Cardiac fibroblast (primary cell): ENCODE results near the gene ATG4B.
A peak's percentile ranks its signal among the peaks of the same experiment; 100 is the strongest.

Source experiments
- DNase-seq, 2 donors: peaks; one replicate each; pipeline versions ENCODE4 v3.0.0 to v3.0.0-alpha.2; 2010; ENCODE audit warnings: low read depth in 2 of 2
- H3K4me3 ChIP-seq, 2 donors: replicated peaks in 1 of 2; 1 replicate in 1 of 2; 2 replicates in 1 of 2; pipeline ENCODE4 v1.5.1; 2011; ENCODE audit warnings: low read depth in 2 of 2, low read length in 2 of 2, mild to moderate bottlenecking in 2 of 2, moderate library complexity in 1 of 2
- TF ChIP-seq, protein P1 (sequence below): IDR thresholded peaks from one replicate; pipeline ENCODE4 v1.5.1; 2011; ENCODE audit warnings: low read depth, mild to moderate bottlenecking, low read length, inconsistent platforms

ATG4B gene

DNA sequence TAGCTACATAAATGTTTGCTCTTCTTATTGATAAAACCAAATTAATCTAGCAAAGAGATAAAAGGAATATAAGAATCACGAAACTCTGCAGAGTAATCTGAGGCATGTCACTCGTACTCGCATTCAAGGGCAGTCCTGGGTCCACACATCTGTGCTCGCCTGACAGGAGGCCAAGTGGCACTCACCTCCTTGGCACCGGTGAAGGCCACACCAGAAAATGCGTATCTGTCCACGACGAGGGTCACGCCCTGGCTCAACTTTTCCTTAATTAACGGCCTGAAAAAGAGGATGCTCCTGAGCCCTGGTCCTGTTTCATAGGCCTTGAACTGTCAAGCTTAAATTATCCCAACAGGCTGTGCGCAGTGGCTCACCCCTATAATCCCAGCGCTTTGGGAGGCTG, 42.6 kb downstream of the ATG4B start:
- TF ChIP-seq, protein P1, sequence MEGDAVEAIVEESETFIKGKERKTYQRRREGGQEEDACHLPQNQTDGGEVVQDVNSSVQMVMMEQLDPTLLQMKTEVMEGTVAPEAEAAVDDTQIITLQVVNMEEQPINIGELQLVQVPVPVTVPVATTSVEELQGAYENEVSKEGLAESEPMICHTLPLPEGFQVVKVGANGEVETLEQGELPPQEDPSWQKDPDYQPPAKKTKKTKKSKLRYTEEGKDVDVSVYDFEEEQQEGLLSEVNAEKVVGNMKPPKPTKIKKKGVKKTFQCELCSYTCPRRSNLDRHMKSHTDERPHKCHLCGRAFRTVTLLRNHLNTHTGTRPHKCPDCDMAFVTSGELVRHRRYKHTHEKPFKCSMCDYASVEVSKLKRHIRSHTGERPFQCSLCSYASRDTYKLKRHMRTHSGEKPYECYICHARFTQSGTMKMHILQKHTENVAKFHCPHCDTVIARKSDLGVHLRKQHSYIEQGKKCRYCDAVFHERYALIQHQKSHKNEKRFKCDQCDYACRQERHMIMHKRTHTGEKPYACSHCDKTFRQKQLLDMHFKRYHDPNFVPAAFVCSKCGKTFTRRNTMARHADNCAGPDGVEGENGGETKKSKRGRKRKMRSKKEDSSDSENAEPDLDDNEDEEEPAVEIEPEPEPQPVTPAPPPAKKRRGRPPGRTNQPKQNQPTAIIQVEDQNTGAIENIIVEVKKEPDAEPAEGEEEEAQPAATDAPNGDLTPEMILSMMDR: no peak
- H3K4me3 ChIP-seq: no peak overlapping the region
- DNase-seq: no peak

DNA sequence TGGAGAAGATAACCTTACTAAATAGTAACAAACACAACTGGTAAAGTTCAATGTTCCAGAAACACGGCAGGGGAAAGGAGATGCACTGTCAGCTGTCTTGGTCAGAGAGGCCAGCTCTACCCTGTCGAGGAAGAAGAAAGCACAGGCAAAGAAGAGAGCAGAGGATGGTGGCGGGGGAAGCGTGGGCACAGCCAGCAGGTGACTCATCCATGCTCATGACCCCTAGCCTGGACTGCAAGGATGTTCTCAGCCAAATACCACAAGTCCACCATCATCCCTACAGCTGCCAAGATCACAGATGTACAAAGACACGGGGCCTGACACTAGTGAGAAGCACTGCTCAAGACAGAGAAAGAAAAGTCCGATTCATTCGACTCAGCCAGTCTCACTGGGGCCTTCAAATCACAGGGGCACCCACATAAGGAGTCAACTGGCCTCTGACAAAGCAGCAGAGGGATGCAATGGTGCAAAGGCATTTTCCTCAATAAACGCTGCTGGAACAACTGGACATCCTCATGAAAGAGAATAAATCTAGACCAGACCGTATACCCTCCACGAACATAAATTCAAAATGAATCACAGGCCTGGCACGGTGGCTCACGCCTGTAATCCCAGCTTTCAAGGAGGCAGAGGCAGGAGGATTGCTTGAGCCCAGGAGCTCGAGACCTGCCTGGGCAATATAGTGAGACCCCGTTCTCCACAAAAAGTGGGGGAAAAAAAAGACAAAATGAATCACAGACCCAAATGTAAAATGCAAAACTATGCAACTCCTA, 43.5 kb downstream of the ATG4B start:
- TF ChIP-seq, protein P1: no peak
- H3K4me3 ChIP-seq: no peak overlapping the region
- peak; percentile 94 to 97 for DNase-seq

DNA sequence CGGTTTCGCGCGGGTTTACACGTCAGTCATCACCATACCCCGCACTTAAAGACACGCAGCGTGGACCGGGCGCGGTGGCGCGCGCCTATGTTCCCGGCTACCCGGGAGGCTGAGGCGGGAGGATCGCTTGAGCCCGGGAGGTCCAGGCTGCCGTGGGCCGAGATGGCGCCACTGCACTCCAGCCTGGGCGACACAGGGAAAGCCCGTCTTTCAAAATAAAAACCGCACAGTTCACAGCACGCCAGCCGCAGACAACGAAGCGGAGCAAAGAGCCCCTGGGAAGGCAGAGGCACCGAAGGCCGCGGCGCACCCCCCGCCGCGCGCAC, 48.8 kb downstream of the ATG4B start:
- H3K4me3 ChIP-seq: peak overlapping the region; percentile 86 to 96
- DNase-seq: no peak
- TF ChIP-seq, protein P1: no peak

DNA sequence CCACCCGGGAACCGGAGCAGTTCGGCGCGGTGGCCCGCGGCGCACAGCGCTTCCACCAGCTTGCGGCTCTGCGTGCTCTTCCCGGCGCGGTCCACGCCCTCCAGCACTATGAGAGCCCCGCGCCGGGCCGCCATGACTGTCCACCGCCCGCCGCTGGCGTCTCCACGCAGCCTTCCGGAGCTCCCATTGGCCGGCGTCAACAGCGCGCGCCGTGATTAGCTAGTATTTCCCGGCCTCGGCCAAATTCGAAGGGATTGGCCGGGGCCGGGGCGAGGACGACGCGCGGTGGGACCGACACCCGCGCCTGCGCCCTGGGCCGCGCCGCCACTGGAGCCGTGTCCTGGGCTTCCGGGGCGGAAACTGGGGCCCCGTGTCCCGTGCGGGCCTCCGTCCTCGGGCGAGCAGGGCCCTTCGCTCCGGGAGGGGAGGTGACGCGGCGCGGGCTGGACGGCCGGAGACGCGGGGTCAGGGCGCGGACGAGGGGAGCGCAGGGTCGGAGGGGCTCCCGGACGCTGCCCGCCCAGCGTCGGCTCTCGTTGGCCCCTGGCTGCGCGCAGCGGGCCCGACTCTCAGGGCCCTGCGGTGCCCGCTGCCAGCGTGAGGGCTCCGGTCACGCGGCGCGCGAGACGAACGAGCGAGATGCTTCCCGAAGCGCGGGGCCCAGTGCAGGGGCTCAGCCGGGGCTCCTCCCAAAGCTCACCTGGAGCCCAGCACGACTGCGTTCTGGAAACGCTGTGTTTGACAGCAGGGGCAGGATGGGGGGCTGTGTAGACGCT, 49.3 kb downstream of the ATG4B start, which contains the start of gene DTYMK:
TSS of gene DTYMK (minus strand) at position 166 of the 776 bp plus-strand sequence. CDS start at position 134, 32 bp downstream.
- TF ChIP-seq, protein P1: no peak
- DNase-seq: peak; percentile 95 to 97
- peak within 1 kb of the TSS; percentile 92 to 96 for H3K4me3 ChIP-seq

DNA sequence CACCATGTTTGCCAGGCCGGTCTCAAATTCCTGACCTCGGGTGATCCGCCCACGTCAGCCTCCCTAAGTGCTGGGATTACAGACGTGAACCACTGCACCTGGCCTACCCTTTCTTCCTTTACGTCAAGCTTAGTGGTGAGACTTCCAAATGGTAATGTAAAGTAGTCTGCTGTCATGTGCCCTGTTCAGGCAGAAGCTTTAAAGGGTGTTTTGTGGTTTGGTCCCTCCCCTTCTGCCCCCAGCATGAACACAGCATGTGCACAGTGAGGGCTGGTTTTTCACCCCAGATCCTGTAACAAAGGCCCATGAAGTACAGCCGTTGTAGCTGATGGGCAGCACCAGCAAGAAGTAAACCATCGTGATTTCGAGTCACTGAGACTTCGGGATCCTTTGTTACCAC, 51.8 kb downstream of the ATG4B start:
- TF ChIP-seq, protein P1: no peak
- H3K4me3 ChIP-seq: no peak overlapping the region
- no peak for DNase-seq

DNA sequence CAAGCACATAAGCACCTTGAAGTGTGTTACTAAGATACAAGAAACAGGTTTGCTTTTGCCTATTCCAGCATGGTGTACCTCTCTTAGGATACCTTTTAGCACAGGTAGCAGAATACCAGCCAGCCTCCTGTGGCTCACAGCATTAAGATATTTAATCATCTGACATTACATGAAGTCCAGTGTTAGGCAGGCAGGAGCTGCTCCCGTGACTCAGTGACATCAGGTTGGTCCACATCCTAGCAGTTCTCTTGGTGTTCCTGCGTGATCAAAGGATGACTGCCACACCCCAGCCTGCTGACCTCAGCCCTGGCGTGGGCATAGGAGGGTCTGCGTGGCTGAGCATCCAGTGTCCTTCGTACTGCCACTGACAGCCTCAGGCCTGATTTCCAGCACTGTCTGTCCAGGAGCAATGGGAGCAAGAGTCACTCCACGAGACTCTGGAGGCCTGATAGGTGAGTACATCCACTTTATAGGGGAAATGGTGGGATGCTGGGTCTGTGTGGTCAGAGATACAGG, 52.8 kb downstream of the ATG4B start:
- no peak for DNase-seq
- TF ChIP-seq, protein P1: no peak
- H3K4me3 ChIP-seq: no peak overlapping the region
